IMR-90 (cell line): Measurements from ENCODE around the gene HAX1. TPM values are rescaled to one million over a fixed set of nuclear protein-coding genes. Genes with fewer than 3 reads are reported as not detected.
"Not testable (repeated sequence)": the region's sequence is repeated elsewhere in the genome, so short reads cannot be mapped to it uniquely, and the experiment has no call there.

ENCODE experiments used
- ATAC-seq: fragments of 200-7000 bp; cut with Tn5 transposase; 2 replicates; pipeline ENCODE4 v1.9.1; 2020; ENCODE audit warnings: low read depth, mild to moderate bottlenecking, moderate library complexity
- BruUV-seq: library from RNA; stranded (reverse); fragments of 400-500 nt; replicated peaks from 2 replicates; lab custom pipeline; 2021; lab: Mats Ljungman, UMichigan
- CTCF ChIA-PET: fragments of 300-600 bp; formaldehyde crosslinking; extraction: SDS; loops from one replicate; lab custom pipeline; 2021; ENCODE audit warnings: antibody characterized with exemption; lab: Yijun Ruan, JAX
- POLR2A ChIA-PET: fragments of 300-600 bp; sonication (Branson Sonifier 250); formaldehyde crosslinking; loops from one replicate; lab custom pipeline; 2022; ENCODE audit warnings: antibody characterized with exemption; ENCODE audit not compliant: unreplicated experiment; lab: Charles Lee
- DNase-seq: peaks from one replicate; pipeline ENCODE4 v3.0.0; 2013
- H2AFZ ChIP-seq: replicated peaks from 2 replicates; pipeline ENCODE3; 2013; ENCODE audit warnings: low read length, mild to moderate bottlenecking; ENCODE audit not compliant: poor library complexity
- H2AK5ac ChIP-seq: 2 replicates; pipeline ENCODE4 v1.6.1; 2013; ENCODE audit warnings: low read depth, low read length, inconsistent platforms
- H2AK9ac ChIP-seq: replicated peaks from 2 replicates; pipeline ENCODE3; 2013; ENCODE audit warnings: mild to moderate bottlenecking, low read depth, low read length, moderate library complexity; ENCODE audit not compliant: poor library complexity
- H2BK120ac ChIP-seq: 2 replicates; pipeline ENCODE4 v1.6.1; 2013; ENCODE audit warnings: low read depth, low read length, inconsistent platforms
- H2BK15ac ChIP-seq: 3 replicates; pipeline ENCODE4 v1.6.1; 2013; ENCODE audit warnings: low read depth, low read length, inconsistent platforms
- H2BK20ac ChIP-seq: 2 replicates; pipeline ENCODE4 v1.6.1; 2013; ENCODE audit warnings: low read depth, mild to moderate bottlenecking, inconsistent platforms, low read length, moderate library complexity
- H2BK5ac ChIP-seq: 2 replicates; pipeline ENCODE4 v1.6.1; 2013; ENCODE audit warnings: mild to moderate bottlenecking, low read depth, low read length, inconsistent platforms; ENCODE audit not compliant: poor library complexity, severe bottlenecking
- H3K14ac ChIP-seq: replicated peaks from 2 replicates; pipeline ENCODE4 v1.6.1; 2013; ENCODE audit warnings: low read depth, low read length, inconsistent platforms
- H3K18ac ChIP-seq: 2 replicates; pipeline ENCODE4 v1.6.1; 2013; ENCODE audit warnings: low read depth, low read length, control low read depth
- H3K23ac ChIP-seq: 2 replicates; pipeline ENCODE4 v1.6.1; 2013; ENCODE audit warnings: low read depth, low read length, inconsistent platforms
- H3K27ac ChIP-seq: 2 replicates; pipeline ENCODE4 v1.5.1; 2013; ENCODE audit warnings: mild to moderate bottlenecking, control low read depth, low read length; ENCODE audit not compliant: insufficient read depth
- H3K27me3 ChIP-seq: 2 replicates; pipeline ENCODE4 v1.6.1; 2013; ENCODE audit warnings: low read length; ENCODE audit not compliant: control insufficient read depth, insufficient read depth
- H3K36me3 ChIP-seq: 2 replicates; pipeline ENCODE4 v1.6.1; 2013; ENCODE audit warnings: low read length, mixed read lengths; ENCODE audit not compliant: control insufficient read depth, insufficient read depth
- H3K4ac ChIP-seq: 2 replicates; pipeline ENCODE4 v1.6.1; 2013; ENCODE audit warnings: low read depth, low read length, inconsistent platforms
- H3K4me1 ChIP-seq: 2 replicates; pipeline ENCODE4 v1.6.1; 2013; ENCODE audit warnings: low read length, mixed read lengths; ENCODE audit not compliant: control insufficient read depth, insufficient read depth
- H3K4me2 ChIP-seq: 2 replicates; pipeline ENCODE4 v1.6.1; 2013; ENCODE audit warnings: low read depth, mild to moderate bottlenecking, control low read depth, low read length, moderate library complexity
- H3K4me3 ChIP-seq: 2 replicates; pipeline ENCODE4 v1.5.1; 2013; ENCODE audit warnings: low read depth, mild to moderate bottlenecking, control low read depth, low read length, moderate library complexity; ENCODE audit not compliant: insufficient read depth
- H3K56ac ChIP-seq: 2 replicates; pipeline ENCODE4 v1.6.1; 2013; ENCODE audit warnings: low read length, inconsistent platforms; ENCODE audit not compliant: insufficient read depth; ENCODE audit errors: extremely low read depth
- H3K79me1 ChIP-seq, 2 experiments: 2 replicates each; pipeline ENCODE4 v1.6.1; 2013; ENCODE audit warnings: low read length in 2 of 2, inconsistent platforms in 1 of 2, low read depth in 1 of 2
- H3K9ac ChIP-seq: 2 replicates; pipeline ENCODE4 v1.6.1; 2013; ENCODE audit warnings: low read depth, low read length, control low read depth
- H3K9me1 ChIP-seq: 2 replicates; pipeline ENCODE4 v1.6.1; 2013; ENCODE audit warnings: low read length, inconsistent platforms; ENCODE audit not compliant: insufficient read depth
- H3K9me3 ChIP-seq: 2 replicates; pipeline ENCODE4 v1.6.1; 2013; ENCODE audit warnings: low read length; ENCODE audit not compliant: control insufficient read depth, insufficient read depth
- H4K20me1 ChIP-seq: 2 replicates; pipeline ENCODE4 v1.6.1; 2013; ENCODE audit warnings: low read length, inconsistent platforms; ENCODE audit not compliant: insufficient read depth
- H4K5ac ChIP-seq: 2 replicates; pipeline ENCODE4 v1.6.1; 2013; ENCODE audit warnings: mild to moderate bottlenecking, low read depth, low read length, control low read depth
- H4K8ac ChIP-seq, 2 experiments: 2 replicates each; pipeline ENCODE4 v1.6.1; 2013; ENCODE audit warnings: low read depth in 2 of 2, low read length in 2 of 2, control low read depth in 1 of 2, inconsistent platforms in 1 of 2
- H4K91ac ChIP-seq: 2 replicates; pipeline ENCODE4 v1.6.1; 2013; ENCODE audit warnings: low read depth, low read length, inconsistent platforms; ENCODE audit not compliant: insufficient read depth
- WGBS, 2 experiments: methylation state at CpG; one replicate each; pipeline versions ENCODE4 v1.1.5 to v1.1.7; 2013; ENCODE audit warnings: missing lambda C conversion rate in 2 of 2; ENCODE audit not compliant: insufficient read length in 1 of 2; ENCODE audit errors: extremely low coverage in 2 of 2; 5-methylcytosine and 5-hydroxymethylcytosine counted together
- dilution Hi-C: fragments of 300-500 bp; cut with HindIII; formaldehyde crosslinking; loops from one replicate; pipeline ENCODE4 v1.14.3; 2018; ENCODE audit warnings: low sequenced_read_pairs; ENCODE audit not compliant: unreplicated experiment
- in situ Hi-C: fragments of 300-500 bp; cut with MboI; formaldehyde crosslinking; loops from 3 replicates; pipeline ENCODE4 v1.14.3; 2019; ENCODE audit warnings: low sequenced_read_pairs, inconsistent platforms, mixed read lengths
- intact Hi-C: fragments of 100-400 bp; cut with micrococcal nuclease; formaldehyde crosslinking; loops from 2 replicates; pipeline ENCODE4 v1.10.0; 2022
- polyA plus RNA-seq, 3 experiments: library from polyadenylated mRNA; depleted of rRNA; stranded (reverse); fragments of >200 nt; gene quantifications; 2 replicates each; pipeline ENCODE4 v1.2.3, GENCODE V29; 2012; ENCODE audit warnings: low replicate concordance in 1 of 3
- total RNA-seq: library from RNA; depleted of rRNA; stranded (reverse); fragments of >200 nt; gene quantifications from 2 replicates; pipeline ENCODE4 v1.2.3, GENCODE V29; 2012

Gene HAX1
- total and polyA plus RNA-seq, 2 of the 4 experiments (the other 2 are of a cell fraction) = 117 to 146 TPM

DNA sequence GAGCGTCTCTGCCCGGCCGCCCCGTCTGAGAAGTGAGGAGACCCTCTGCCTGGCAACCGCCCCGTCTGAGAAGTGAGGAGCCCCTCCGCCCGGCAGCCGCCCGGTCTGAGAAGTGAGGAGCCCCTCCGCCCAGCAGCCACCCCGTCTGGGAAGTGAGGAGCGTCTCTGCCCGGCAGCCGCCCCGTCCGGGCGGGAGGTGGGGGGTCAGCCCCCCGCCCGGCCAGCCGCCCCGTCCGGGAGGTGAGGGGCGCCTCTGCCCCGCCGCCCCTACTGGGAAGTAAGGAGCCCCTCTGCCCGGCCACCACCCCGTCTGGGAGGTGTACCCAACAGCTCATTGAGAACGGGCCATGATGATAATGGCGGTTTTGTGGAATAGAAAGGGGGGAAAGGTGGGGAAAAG is 15.2 kb downstream of the HAX1 start:
- H3K4me1 ChIP-seq, dilution Hi-C loops, H3K9ac ChIP-seq, ATAC-seq, H2BK15ac ChIP-seq, H3K9me3 ChIP-seq, H4K20me1 ChIP-seq, DNase-seq, H2BK20ac ChIP-seq, H2AFZ ChIP-seq, H3K4ac ChIP-seq, H2AK5ac ChIP-seq, BruUV-seq, H3K14ac ChIP-seq, H2BK5ac ChIP-seq, CTCF ChIA-PET, H3K36me3 ChIP-seq, H2AK9ac ChIP-seq, H3K4me2 ChIP-seq, H3K56ac ChIP-seq, H4K91ac ChIP-seq, H4K8ac ChIP-seq, POLR2A ChIA-PET, H3K79me1 ChIP-seq, H3K4me3 ChIP-seq, H4K5ac ChIP-seq, H3K9me1 ChIP-seq, in situ Hi-C loops, H2BK120ac ChIP-seq, H3K18ac ChIP-seq, H3K27me3 ChIP-seq, intact Hi-C loops, H3K27ac ChIP-seq, H3K23ac ChIP-seq: not testable (repeated sequence)
- WGBS, 2 experiments = no CpG with 5 or more reads among the region's 30 CpGs
